Transverse colon (tissue), 4 donors: ENCODE results near the gene METTL8. TPM values are rescaled to one million over a fixed set of nuclear protein-coding genes. Genes with fewer than 3 reads are reported as not detected.

Source experiments
- DNase-seq: peaks from one replicate; pipeline ENCODE4 v3.0.0-alpha.2; 2019
- H3K27ac ChIP-seq, 4 donors: fragments of 200-600 bp; sonication (generic); 2 replicates each; pipeline ENCODE4 v1.5.1; 2016 to 2018; ENCODE audit warnings: inconsistent platforms in 4 of 4
- H3K27me3 ChIP-seq: fragments of 200-600 bp; sonication (generic); 2 replicates; pipeline ENCODE4 v1.5.1; 2017; ENCODE audit warnings: inconsistent platforms
- H3K36me3 ChIP-seq, 4 donors: fragments of 200-600 bp; sonication (generic); 2 replicates each; pipeline ENCODE4 v1.5.1; 2017 to 2019; ENCODE audit warnings: inconsistent platforms in 4 of 4
- H3K4me1 ChIP-seq, 4 donors: fragments of 200-600 bp; sonication (generic); 2 replicates each; pipeline ENCODE4 v1.5.1; 2017 to 2020; ENCODE audit warnings: inconsistent platforms in 4 of 4
- H3K4me3 ChIP-seq, 4 donors: fragments of 200-600 bp; sonication (generic); 1 replicate in 1 of 4; 2 replicates in 3 of 4; pipeline versions ENCODE4 v1.5.1 to v1.6.1; 2017 to 2019; ENCODE audit warnings: inconsistent platforms in 4 of 4
- H3K9me3 ChIP-seq, 2 donors: fragments of 200-600 bp; sonication (generic); 2 replicates each; pipeline ENCODE4 v1.5.1; 2017 to 2019; ENCODE audit warnings: inconsistent platforms in 2 of 2
- CTCF ChIP-seq, 5 experiments: fragments of 200-600 bp in 3 of 5; fragments of 450-650 bp in 2 of 5; sonication (generic) in 3 of 5; IDR thresholded peaks; 1 replicate in 2 of 5; 2 replicates in 3 of 5; pipeline ENCODE4 v1.5.1; 2016 to 2017; ENCODE audit warnings: antibody characterized with exemption in 5 of 5, inconsistent platforms in 3 of 5, mild to moderate bottlenecking in 2 of 5, moderate library complexity in 1 of 5
- EP300 ChIP-seq: sonication (generic); formaldehyde crosslinking; IDR thresholded peaks from one replicate; pipeline ENCODE4 v1.6.1; 2017; ENCODE audit warnings: antibody characterized with exemption, low read depth
- POLR2A ChIP-seq: fragments of 450-650 bp; IDR thresholded peaks from one replicate; pipeline ENCODE4 v1.6.1; 2016; ENCODE audit warnings: antibody characterized with exemption, mild to moderate bottlenecking, moderate library complexity
- POLR2AphosphoS5 ChIP-seq, 3 donors: sonication (generic); formaldehyde crosslinking; IDR thresholded peaks; one replicate each; pipeline ENCODE4 v1.6.1; 2016; ENCODE audit warnings: antibody characterized with exemption in 3 of 3
- WGBS, 2 donors: methylation state at CpG; one replicate each; pipeline ENCODE4 v1.1.5; 2018; ENCODE audit warnings: low coverage in 1 of 2; 5-methylcytosine and 5-hydroxymethylcytosine counted together
- in situ Hi-C, 4 donors: fragments of 200-750 bp; cut with MboI; loops; one replicate each; pipeline versions ENCODE4 v1.15.0 to v1.15.1; 2017; ENCODE audit warnings: low sequenced_read_pairs in 3 of 4, low pct_ligation_motif_present in 1 of 4, low pct_unique_long_range_greater_than_20kb in 1 of 4
- intact Hi-C: fragments of 100-400 bp; cut with DNase I; formaldehyde crosslinking; loops from one replicate; pipeline ENCODE4 v1.15.1; 2023; ENCODE audit warnings: low total_unique reads
- total RNA-seq, 4 donors: library from RNA; depleted of rRNA; stranded (reverse); fragments of >200 nt; gene quantifications; one replicate each; pipeline ENCODE4 v1.1.0, GENCODE V29; 2016

Gene METTL8
- total RNA-seq, 4 donors from 2014 or later, result 6.7 to 64.5 (median 22.1) TPM

- no peak overlapping the region for H3K4me3 ChIP-seq
- intact Hi-C loops (no loop called here), in situ Hi-C loops (loop anchor here in 3 of 4 donors (25.0 kb wide), 2 partner anchors 244 to 444 kb away; partner anchors contain the start of gene TLK1 (in 3 of the 3))
- no peak overlapping the region for H3K27ac ChIP-seq
- no peaks in the 10 kb centered on the region for H3K36me3 ChIP-seq
- H3K9me3 ChIP-seq, result no peaks in the 10 kb centered on the region
- no peak for TF ChIP-seq POLR2AphosphoS5 (IDR thresholded peaks at IDR 0.05)
- TF ChIP-seq POLR2A, result no peak
- TF ChIP-seq CTCF (IDR thresholded peaks at IDR 0.05), result no peak
- TF ChIP-seq EP300, result no peak
- H3K4me1 ChIP-seq, result peaks cover 0 to 9% (median 0%) of the 10 kb centered on the region in 4 donors
- peak; percentile 19 for DNase-seq
- H3K27me3 ChIP-seq, result no peaks in the 10 kb centered on the region
- WGBS, 2 donors, result 70% methylated on average over 1 of the region's 1 CpG; no CpG with 5 or more reads in 1 of the 2 donors
These were observed 27.7 kb downstream of the METTL8 start for GRCh38 chr2:171406044-171406443.

- 97 to 100% methylated on average over 1 of the region's 1 CpG for WGBS, 2 donors
- in situ Hi-C loops, result loop anchor here in 3 of 4 donors (25.0 kb wide), 2 partner anchors 243 to 443 kb away; partner anchors contain the start of gene TLK1 (in 3 of the 3)
- no peak for TF ChIP-seq POLR2A
- no peak for TF ChIP-seq EP300
- no peak for TF ChIP-seq CTCF (IDR thresholded peaks at IDR 0.05)
- no peak for TF ChIP-seq POLR2AphosphoS5 (IDR thresholded peaks at IDR 0.05)
These were observed 28.2 kb downstream of the METTL8 start for GRCh38 chr2:171405546-171405945.

GRCh38 chr2:171404719-171405118, 29.1 kb downstream of the METTL8 start:
- Histone ChIP-seq H3K27ac (no peak overlapping the region), H3K4me1 (no peaks in the 10 kb centered on the region), H3K36me3 (no peaks in the 10 kb centered on the region), H3K27me3 (no peaks in the 10 kb centered on the region), H3K4me3 (no peak overlapping the region), H3K9me3 (no peaks in the 10 kb centered on the region)
- in situ Hi-C loops, result loop anchor here in 3 of 4 donors (25.0 kb wide), 2 partner anchors 242 to 442 kb away; partner anchors contain the start of gene TLK1 (in 3 of the 3)
- intact Hi-C loops, result no loop called here
- WGBS, 2 donors, result 81 to 83% methylated on average over 2 of the region's 2 CpGs
- DNase-seq, result no peak
- TF ChIP-seq CTCF (IDR thresholded peaks at IDR 0.05) (no peak), POLR2A (no peak), EP300 (no peak), POLR2AphosphoS5 (IDR thresholded peaks at IDR 0.05) (no peak)

More at GRCh38 chr2:171405546-171405945, 28.2 kb downstream of the METTL8 start:
- no peaks in the 10 kb centered on the region for H3K9me3 ChIP-seq
- intact Hi-C loops, result no loop called here
- no peak overlapping the region for H3K4me3 ChIP-seq
- no peak for DNase-seq
- no peaks in the 10 kb centered on the region for H3K36me3 ChIP-seq
- H3K27me3 ChIP-seq, result no peaks in the 10 kb centered on the region
- peaks cover 0 to 4% (median 0%) of the 10 kb centered on the region in 4 donors for H3K4me1 ChIP-seq
- H3K27ac ChIP-seq, result no peak overlapping the region

- no peak overlapping the region for H3K4me3 ChIP-seq
- H3K27me3 ChIP-seq, result no peaks in the 10 kb centered on the region
- WGBS, 2 donors, result 87 to 89% methylated on average over 4 to 5 of the region's 5 CpGs
- in situ Hi-C loops, result loop anchor here in 3 of 4 donors (25.0 kb wide), 2 partner anchors 242 to 442 kb away; partner anchors contain the start of gene TLK1 (in 3 of the 3)
- TF ChIP-seq POLR2AphosphoS5 (IDR thresholded peaks at IDR 0.05) (no peak), POLR2A (no peak), EP300 (no peak), CTCF (IDR thresholded peaks at IDR 0.05) (no peak)
- no peak overlapping the region for H3K27ac ChIP-seq
- no peaks in the 10 kb centered on the region for H3K4me1 ChIP-seq
- intact Hi-C loops, result no loop called here
- no peaks in the 10 kb centered on the region for H3K36me3 ChIP-seq
- DNase-seq, result no peak
- H3K9me3 ChIP-seq, result no peaks in the 10 kb centered on the region
These were observed 29.5 kb downstream of the METTL8 start for GRCh38 chr2:171404261-171404660.
